Glutamatergic neuron (in vitro differentiated cells): ENCODE measurements around the gene SGCB. TPM values are rescaled to one million over a fixed set of nuclear protein-coding genes. Genes with fewer than 3 reads are reported as not detected.

ENCODE experiments used
- DNase-seq: peaks from one replicate; pipeline ENCODE4 v3.0.0; 2022
- H3K27ac Mint-ChIP-seq: one replicate; pipeline ENCODE4 v1.8.0; 2020; ENCODE audit warnings: mild to moderate bottlenecking, mixed read lengths, inconsistent platforms; ENCODE audit not compliant: unreplicated experiment
- H3K27me3 Mint-ChIP-seq: one replicate; pipeline ENCODE4 v1.8.0; 2020; ENCODE audit warnings: mild to moderate bottlenecking, moderate library complexity, mixed read lengths, inconsistent platforms; ENCODE audit not compliant: unreplicated experiment
- H3K36me3 Mint-ChIP-seq: one replicate; pipeline ENCODE4 v1.8.0; 2020; ENCODE audit warnings: mild to moderate bottlenecking, mixed read lengths, inconsistent platforms; ENCODE audit not compliant: unreplicated experiment
- H3K4me1 Mint-ChIP-seq: one replicate; pipeline ENCODE4 v1.8.0; 2020; ENCODE audit warnings: mild to moderate bottlenecking, low read depth, mixed read lengths, inconsistent platforms; ENCODE audit not compliant: unreplicated experiment
- H3K4me3 Mint-ChIP-seq: one replicate; pipeline ENCODE4 v1.8.0; 2020; ENCODE audit warnings: mild to moderate bottlenecking, mixed read lengths, inconsistent platforms; ENCODE audit not compliant: unreplicated experiment
- H3K9me3 Mint-ChIP-seq: one replicate; pipeline ENCODE4 v1.8.0; 2020; ENCODE audit warnings: mild to moderate bottlenecking, moderate library complexity, mixed read lengths, inconsistent platforms; ENCODE audit not compliant: unreplicated experiment
- CTCF ChIP-seq: fragments of 200-600 bp; sonication (generic); IDR thresholded peaks from one replicate; pipeline ENCODE4 v1.5.0; 2021; ENCODE audit not compliant: partially characterized antibody, unreplicated experiment
- total RNA-seq: library from RNA; stranded (reverse); fragmentation: NEBNext Ultra II Directional; extraction: Animal tissue kit (Norgen Biotek cat#: 25700); gene quantifications from one replicate; pipeline ENCODE4 v1.2.1, GENCODE V29; 2021; ENCODE audit not compliant: unreplicated experiment

SGCB gene
- total RNA-seq, 1 donor from 2014 or later: 169 TPM

- peaks cover 5% of the 10 kb centered on the region for H3K4me1 Mint-ChIP-seq
- H3K36me3 Mint-ChIP-seq: no peaks in the 10 kb centered on the region
- TF ChIP-seq CTCF: no peak
- H3K9me3 Mint-ChIP-seq: no peaks in the 10 kb centered on the region
- H3K4me3 Mint-ChIP-seq: no peak overlapping the region
- no peak for DNase-seq
- no peaks in the 10 kb centered on the region for H3K27me3 Mint-ChIP-seq
- H3K27ac Mint-ChIP-seq: no peak overlapping the region
Observed at GRCh38 chr4:52071791-52072546, 33.9 kb upstream of the SGCB start.

GRCh38 chr4:52069571-52069970, 31.5 kb upstream of the SGCB start:
- Mint-ChIP-seq H3K9me3 (no peaks in the 10 kb centered on the region), H3K4me1 (no peaks in the 10 kb centered on the region), H3K36me3 (no peaks in the 10 kb centered on the region), H3K4me3 (no peak overlapping the region), H3K27ac (no peak overlapping the region), H3K27me3 (no peaks in the 10 kb centered on the region)
- no peak for DNase-seq
- TF ChIP-seq CTCF: no peak

DNA sequence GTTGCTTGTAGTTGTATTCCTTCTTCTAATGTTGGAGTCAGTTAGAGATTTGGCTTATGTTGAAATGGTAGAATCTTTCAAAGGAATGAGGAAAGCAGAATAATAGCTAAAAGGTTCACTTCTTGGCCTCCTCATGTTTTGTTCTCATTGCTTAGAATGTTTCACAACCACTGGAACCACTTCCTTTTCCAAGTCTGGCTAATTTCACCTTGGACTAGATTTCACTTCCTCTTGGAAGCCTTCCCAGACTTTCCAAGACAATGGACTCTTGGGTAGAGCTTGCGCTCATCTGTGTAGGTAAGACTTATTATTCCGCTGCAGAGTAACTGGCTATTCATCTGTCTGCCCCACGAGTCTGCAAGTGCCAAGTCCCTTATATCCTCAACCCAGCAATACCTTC, 21.3 kb upstream of the SGCB start:
- TF ChIP-seq CTCF: no peak
- DNase-seq: no peak
- no peak overlapping the region for H3K27ac Mint-ChIP-seq
- H3K9me3 Mint-ChIP-seq: no peaks in the 10 kb centered on the region
- H3K4me1 Mint-ChIP-seq: peaks cover 6% of the 10 kb centered on the region
- no peaks in the 10 kb centered on the region for H3K27me3 Mint-ChIP-seq
- H3K36me3 Mint-ChIP-seq: no peaks in the 10 kb centered on the region
- no peak overlapping the region for H3K4me3 Mint-ChIP-seq

DNA sequence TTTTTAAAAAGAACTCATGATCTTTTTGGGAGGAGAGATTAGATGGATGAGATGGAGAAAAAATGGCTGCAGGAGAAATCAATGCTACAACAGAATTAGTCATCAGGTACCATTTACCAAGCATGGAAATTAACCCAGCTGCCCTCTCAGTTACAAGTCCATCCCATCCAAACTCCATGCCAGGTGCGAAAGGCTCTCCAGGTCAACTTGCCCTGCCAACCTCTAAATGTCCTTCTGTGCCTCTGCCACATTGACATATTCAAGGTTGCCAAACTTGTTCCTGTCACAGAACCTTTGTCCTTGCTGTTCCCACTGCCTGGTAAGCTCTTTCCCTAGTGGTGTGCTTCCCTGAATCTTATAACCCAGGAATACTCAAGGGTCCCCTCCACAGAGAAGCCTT, 20.2 kb upstream of the SGCB start:
- Mint-ChIP-seq H3K36me3 (no peaks in the 10 kb centered on the region), H3K4me1 (peaks cover 6% of the 10 kb centered on the region), H3K27ac (no peak overlapping the region), H3K27me3 (no peaks in the 10 kb centered on the region), H3K4me3 (no peak overlapping the region), H3K9me3 (no peaks in the 10 kb centered on the region)
- DNase-seq: no peak
- TF ChIP-seq CTCF: no peak

GRCh38 chr4:52057196-52057595, 19.1 kb upstream of the SGCB start:
- Mint-ChIP-seq H3K27me3 (no peaks in the 10 kb centered on the region), H3K27ac (no peak overlapping the region), H3K4me1 (peaks cover 11% of the 10 kb centered on the region), H3K4me3 (no peak overlapping the region), H3K9me3 (no peaks in the 10 kb centered on the region), H3K36me3 (no peaks in the 10 kb centered on the region)
- no peak for DNase-seq
- no peak for TF ChIP-seq CTCF
